Nephron (organoid): ENCODE measurements around the gene CTRB2.
"Not testable (repeated sequence)": the region's sequence is repeated elsewhere in the genome, so short reads cannot be mapped to it uniquely, and the experiment has no call there.

Experiments used
- H3K27ac Mint-ChIP-seq, 3 experiments: 2 replicates each; pipeline ENCODE4 v1.8.0; 2020; ENCODE audit warnings: mixed read lengths in 3 of 3, mild to moderate bottlenecking in 2 of 3, moderate library complexity in 1 of 3
- H3K27me3 Mint-ChIP-seq: 2 replicates; pipeline ENCODE4 v1.8.0; 2021; ENCODE audit warnings: low read depth, mild to moderate bottlenecking, moderate library complexity, mixed read lengths
- H3K36me3 Mint-ChIP-seq: 2 replicates; pipeline ENCODE4 v1.8.0; 2020; ENCODE audit warnings: low read depth, mixed read lengths
- H3K4me1 Mint-ChIP-seq: 2 replicates; pipeline ENCODE4 v1.8.0; 2020; ENCODE audit warnings: mixed read lengths
- H3K4me3 Mint-ChIP-seq, 3 experiments: 2 replicates each; pipeline ENCODE4 v1.8.0; 2020; ENCODE audit warnings: mild to moderate bottlenecking in 3 of 3, mixed read lengths in 3 of 3, moderate library complexity in 2 of 3
- H3K9me3 Mint-ChIP-seq: 2 replicates; pipeline ENCODE4 v1.8.0; 2020; ENCODE audit warnings: mixed read lengths
- TF ChIP-seq, protein P1 (sequence below), 3 experiments: fragments of 200-600 bp; sonication (generic); IDR thresholded peaks; one replicate each; pipeline ENCODE4 v1.5.0; 2021; ENCODE audit warnings: antibody characterized with exemption in 3 of 3; ENCODE audit not compliant: unreplicated experiment in 3 of 3

Gene CTRB2

DNA sequence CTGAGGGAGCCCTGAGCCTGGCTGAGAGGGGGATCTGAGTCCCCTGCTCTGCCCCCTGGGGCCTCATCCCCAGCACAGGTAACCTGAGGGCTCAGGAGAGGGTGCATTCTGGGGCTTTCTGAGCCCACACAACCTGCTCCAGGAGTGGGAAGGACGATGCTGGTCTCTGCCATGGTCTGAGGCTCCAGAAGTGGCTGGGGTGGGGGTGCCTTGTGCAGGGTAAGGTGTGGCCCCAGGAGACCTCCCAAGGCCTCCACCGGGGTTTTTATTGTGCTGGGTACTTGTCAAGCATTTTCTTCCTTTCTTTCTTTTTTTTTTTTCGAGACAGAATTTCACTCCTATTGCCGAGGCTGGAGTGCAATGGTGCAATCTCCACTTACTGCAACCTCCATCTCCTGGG, 12.1 kb upstream of the CTRB2 start:
- TF ChIP-seq, protein P1, sequence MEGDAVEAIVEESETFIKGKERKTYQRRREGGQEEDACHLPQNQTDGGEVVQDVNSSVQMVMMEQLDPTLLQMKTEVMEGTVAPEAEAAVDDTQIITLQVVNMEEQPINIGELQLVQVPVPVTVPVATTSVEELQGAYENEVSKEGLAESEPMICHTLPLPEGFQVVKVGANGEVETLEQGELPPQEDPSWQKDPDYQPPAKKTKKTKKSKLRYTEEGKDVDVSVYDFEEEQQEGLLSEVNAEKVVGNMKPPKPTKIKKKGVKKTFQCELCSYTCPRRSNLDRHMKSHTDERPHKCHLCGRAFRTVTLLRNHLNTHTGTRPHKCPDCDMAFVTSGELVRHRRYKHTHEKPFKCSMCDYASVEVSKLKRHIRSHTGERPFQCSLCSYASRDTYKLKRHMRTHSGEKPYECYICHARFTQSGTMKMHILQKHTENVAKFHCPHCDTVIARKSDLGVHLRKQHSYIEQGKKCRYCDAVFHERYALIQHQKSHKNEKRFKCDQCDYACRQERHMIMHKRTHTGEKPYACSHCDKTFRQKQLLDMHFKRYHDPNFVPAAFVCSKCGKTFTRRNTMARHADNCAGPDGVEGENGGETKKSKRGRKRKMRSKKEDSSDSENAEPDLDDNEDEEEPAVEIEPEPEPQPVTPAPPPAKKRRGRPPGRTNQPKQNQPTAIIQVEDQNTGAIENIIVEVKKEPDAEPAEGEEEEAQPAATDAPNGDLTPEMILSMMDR (IDR thresholded peaks at IDR 0.05; ENCODE audit: unreplicated experiment in 3 of 3): no peak
- H3K36me3 Mint-ChIP-seq: no peaks in the 10 kb centered on the region
- H3K27me3 Mint-ChIP-seq: no peaks in the 10 kb centered on the region
- no peak overlapping the region for H3K27ac Mint-ChIP-seq
- no peak overlapping the region for H3K4me3 Mint-ChIP-seq
- H3K9me3 Mint-ChIP-seq: no peaks in the 10 kb centered on the region
- H3K4me1 Mint-ChIP-seq: peaks cover 5% of the 10 kb centered on the region

DNA sequence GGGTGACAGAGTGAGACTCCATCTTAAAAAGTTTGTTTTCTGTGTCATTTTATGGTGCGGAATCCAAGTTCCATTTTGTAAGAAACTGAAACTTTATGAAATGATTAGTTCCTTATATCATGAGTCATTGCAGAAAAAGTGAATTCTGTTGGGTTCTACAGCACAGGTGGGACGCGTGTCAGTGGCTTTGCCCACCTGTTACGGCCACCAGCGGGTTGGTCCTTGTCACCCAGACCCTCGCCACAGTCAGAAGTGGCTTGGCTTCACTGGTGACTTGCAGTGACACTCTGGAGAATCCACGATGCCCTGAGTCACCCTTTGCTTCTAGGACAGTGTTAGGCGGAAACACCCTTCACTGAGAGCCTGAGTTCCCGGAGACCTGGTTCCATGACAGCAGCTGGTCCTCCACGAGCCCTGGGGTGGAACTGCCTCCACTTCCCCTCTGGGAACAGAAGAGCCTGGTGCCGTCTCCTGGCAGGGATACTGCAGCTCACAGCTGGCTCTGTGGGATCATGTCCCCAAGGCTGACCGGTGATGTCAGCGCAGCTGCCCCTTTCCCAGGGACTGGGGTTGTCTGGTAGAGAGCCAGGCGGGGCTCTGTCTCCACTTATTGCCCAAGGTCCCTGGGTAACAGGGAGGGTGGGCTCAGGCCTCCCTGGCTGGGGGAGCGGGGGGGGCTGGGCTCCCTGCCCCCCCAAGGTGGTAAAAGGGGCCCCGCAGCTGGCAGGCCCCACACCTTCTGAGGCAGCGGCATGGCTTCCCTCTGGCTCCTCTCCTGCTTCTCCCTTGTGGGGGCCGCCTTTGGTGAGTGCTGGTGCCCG, 11.5 kb upstream of the CTRB2 start, which contains the start of gene CTRB1:
CTRB1 (plus strand) TSS at position 733 of the 821 bp plus-strand sequence; CDS start at position 753, 20 bp downstream.
- H3K4me3 Mint-ChIP-seq: no peak within 1 kb of the TSS
- TF ChIP-seq, protein P1 (IDR thresholded peaks at IDR 0.05; ENCODE audit: unreplicated experiment in 3 of 3): no peak
- H3K27ac Mint-ChIP-seq: peak within 1 kb of the TSS in 2 of 3 experiments; percentile 4 to 21
- peaks cover 5% of the 10 kb centered on the region for H3K4me1 Mint-ChIP-seq
- H3K27me3 Mint-ChIP-seq: no peaks in the 10 kb centered on the region
- H3K36me3 Mint-ChIP-seq: no peaks in the 10 kb centered on the region
- no peaks in the 10 kb centered on the region for H3K9me3 Mint-ChIP-seq

DNA sequence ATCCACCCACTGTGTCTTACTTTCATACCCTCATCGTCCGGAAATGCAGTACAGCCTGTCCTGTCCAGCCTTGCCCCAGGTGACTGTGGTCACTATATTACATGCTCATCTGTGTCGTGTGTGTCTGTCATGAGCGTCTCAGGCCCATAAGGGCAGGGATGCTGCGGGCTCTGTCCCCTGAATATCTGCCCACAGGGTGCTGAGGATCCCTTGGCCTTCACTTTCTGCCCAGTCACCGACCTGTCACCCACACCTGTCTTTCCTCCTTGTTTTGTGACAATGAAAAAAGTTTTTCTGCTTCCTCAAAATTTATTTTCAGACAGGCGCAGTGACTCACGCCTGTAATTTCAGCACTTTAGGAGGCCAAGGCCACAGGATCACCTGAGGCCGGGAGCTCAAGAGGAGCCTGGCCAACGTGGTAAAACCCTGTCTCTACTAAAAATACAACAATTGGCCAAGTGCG, 10.5 kb upstream of the CTRB2 start:
- peaks cover 5% of the 10 kb centered on the region for H3K4me1 Mint-ChIP-seq
- TF ChIP-seq, protein P1 (IDR thresholded peaks at IDR 0.05; ENCODE audit: unreplicated experiment in 3 of 3): no peak
- H3K27me3 Mint-ChIP-seq: no peaks in the 10 kb centered on the region
- no peak overlapping the region for H3K27ac Mint-ChIP-seq
- H3K9me3 Mint-ChIP-seq: no peaks in the 10 kb centered on the region
- H3K4me3 Mint-ChIP-seq: no peak overlapping the region
- H3K36me3 Mint-ChIP-seq: no peaks in the 10 kb centered on the region

DNA sequence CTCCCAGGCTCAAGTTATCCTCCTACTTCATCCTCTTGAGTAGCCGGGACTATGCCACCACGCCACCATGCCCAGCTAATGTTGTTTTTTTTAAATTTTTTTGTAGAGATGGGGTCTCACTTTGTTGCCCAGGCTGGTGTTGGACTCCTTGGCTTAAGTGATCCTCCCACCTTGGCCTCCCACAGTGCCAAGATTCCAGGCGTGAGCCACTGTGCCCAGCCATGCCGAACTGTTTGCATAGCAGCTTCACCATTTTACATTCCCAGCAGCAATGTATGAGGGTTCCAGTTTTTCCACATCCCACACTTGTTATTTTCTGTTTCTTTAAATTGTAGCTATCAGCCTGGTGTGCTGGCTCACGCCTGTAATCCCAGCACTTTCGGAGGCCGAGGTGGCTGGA, 9.6 kb upstream of the CTRB2 start:
- Mint-ChIP-seq H3K27me3 (no peaks in the 10 kb centered on the region), H3K4me3 (no peak overlapping the region), H3K27ac (no peak overlapping the region), H3K4me1 (peaks cover 5% of the 10 kb centered on the region), H3K9me3 (no peaks in the 10 kb centered on the region), H3K36me3 (no peaks in the 10 kb centered on the region)
- TF ChIP-seq, protein P1 (IDR thresholded peaks at IDR 0.05; ENCODE audit: unreplicated experiment in 3 of 3): no peak

DNA sequence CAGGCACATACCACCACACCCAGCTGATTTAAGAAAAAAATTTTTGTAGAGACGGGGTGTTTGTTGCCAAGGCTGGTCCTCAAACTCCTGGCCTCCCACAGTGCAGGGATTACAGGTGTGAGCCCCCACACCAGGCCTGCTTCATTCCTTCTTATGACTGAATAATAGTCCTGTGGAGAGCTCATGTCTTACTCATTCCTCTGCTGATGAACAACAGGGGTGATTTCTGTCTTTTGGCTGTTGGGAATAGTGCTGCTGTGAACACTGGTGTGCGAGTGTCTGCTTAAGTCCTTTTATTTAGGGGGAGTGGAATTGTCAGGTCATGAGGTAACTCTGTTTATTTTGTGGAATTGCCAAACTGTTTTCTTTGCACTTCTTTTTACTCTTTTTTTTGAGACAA, 9.2 kb upstream of the CTRB2 start:
- Mint-ChIP-seq H3K4me3 (no peak overlapping the region), H3K9me3 (no peaks in the 10 kb centered on the region), H3K4me1 (peaks cover 5% of the 10 kb centered on the region), H3K27ac (no peak overlapping the region), H3K27me3 (no peaks in the 10 kb centered on the region), H3K36me3 (no peaks in the 10 kb centered on the region)
- TF ChIP-seq, protein P1 (IDR thresholded peaks at IDR 0.05; ENCODE audit: unreplicated experiment in 3 of 3): no peak

DNA sequence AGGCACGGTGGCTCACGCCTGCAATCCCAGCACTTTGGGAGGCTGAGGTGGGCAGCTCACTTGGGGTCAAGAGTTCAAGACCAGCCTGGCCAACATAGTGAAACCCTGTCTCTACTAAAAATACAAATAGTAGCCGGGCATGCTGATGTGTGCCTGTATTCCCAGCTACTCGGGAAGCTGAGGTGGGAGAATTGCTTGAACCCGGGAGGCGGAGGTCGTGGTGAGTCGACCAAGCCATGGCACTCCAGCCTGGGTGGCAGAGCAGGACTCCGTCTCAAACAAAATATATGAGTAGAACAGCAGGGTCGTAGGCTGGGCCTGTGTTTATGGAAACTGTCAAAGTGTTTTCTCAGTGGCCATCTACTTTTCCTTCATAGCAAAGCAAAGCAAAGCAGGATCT, 4.3 kb upstream of the CTRB2 start:
- H3K9me3 Mint-ChIP-seq, H3K36me3 Mint-ChIP-seq, H3K4me3 Mint-ChIP-seq, H3K4me1 Mint-ChIP-seq, H3K27ac Mint-ChIP-seq, H3K27me3 Mint-ChIP-seq: not testable (repeated sequence)
